B cell (primary cell): ENCODE results near the gene LTBP3.

Experiments
- EZH2 ChIP-seq: IDR thresholded peaks from 2 replicates; pipeline ENCODE4 v1.6.1; 2012; ENCODE audit warnings: borderline replicate concordance, low read depth, mild to moderate bottlenecking, moderate library complexity, low read length; ENCODE audit not compliant: insufficient read depth, poor library complexity, severe bottlenecking
- TF ChIP-seq, protein P1 (sequence below): fragments of 200-600 bp; IDR thresholded peaks from one replicate; pipeline ENCODE4 v1.8.0; 2022; ENCODE audit warnings: antibody characterized with exemption, mild to moderate bottlenecking

GRCh38 chr11:65551572-65552387, 6.4 kb downstream of the LTBP3 start:
- TF ChIP-seq, protein P1, sequence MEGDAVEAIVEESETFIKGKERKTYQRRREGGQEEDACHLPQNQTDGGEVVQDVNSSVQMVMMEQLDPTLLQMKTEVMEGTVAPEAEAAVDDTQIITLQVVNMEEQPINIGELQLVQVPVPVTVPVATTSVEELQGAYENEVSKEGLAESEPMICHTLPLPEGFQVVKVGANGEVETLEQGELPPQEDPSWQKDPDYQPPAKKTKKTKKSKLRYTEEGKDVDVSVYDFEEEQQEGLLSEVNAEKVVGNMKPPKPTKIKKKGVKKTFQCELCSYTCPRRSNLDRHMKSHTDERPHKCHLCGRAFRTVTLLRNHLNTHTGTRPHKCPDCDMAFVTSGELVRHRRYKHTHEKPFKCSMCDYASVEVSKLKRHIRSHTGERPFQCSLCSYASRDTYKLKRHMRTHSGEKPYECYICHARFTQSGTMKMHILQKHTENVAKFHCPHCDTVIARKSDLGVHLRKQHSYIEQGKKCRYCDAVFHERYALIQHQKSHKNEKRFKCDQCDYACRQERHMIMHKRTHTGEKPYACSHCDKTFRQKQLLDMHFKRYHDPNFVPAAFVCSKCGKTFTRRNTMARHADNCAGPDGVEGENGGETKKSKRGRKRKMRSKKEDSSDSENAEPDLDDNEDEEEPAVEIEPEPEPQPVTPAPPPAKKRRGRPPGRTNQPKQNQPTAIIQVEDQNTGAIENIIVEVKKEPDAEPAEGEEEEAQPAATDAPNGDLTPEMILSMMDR, result peak; percentile 76
- TF ChIP-seq EZH2, result no peak
